ENCODE data around the gene VPS37C. TPM values are rescaled to one million over a fixed set of nuclear protein-coding genes. Genes with fewer than 3 reads are reported as not detected.
A peak's percentile ranks its signal among the peaks of the same experiment; 100 is the strongest.
"Not testable (repeated sequence)": the region's sequence is repeated elsewhere in the genome, so short reads cannot be mapped to it uniquely, and the experiment has no call there.

Gene VPS37C
- 18.3 TPM for polyA plus RNA-seq (2013, experiment 1 of 2)
- 15.0 TPM for polyA plus RNA-seq (2013, experiment 2 of 2)

GRCh38 chr11:61161190-61162091 is at the start of gene VPS37C:
Gene VPS37C, minus strand, starts transcription at chr11:61161426. Its CDS starts 22,597 bp downstream, at chr11:61138829.
- Histone ChIP-seq H3K36me3 (ENCODE audit: control insufficient read depth, insufficient read depth, low read length) (peaks cover 19% of the 10 kb centered on the region), H3K4me1 (ENCODE audit: control insufficient read depth, insufficient read depth, low read length, poor library complexity, severe bottlenecking) (peaks cover 15% of the 10 kb centered on the region), H3K9me3 (ENCODE audit: control insufficient read depth, low read length) (no peaks in the 10 kb centered on the region), H3K4me3 (ENCODE audit: extremely low read depth, insufficient read depth, low read length, poor library complexity, severe bottlenecking) (peak within 1 kb of the TSS; percentile 68), H3K27ac (ENCODE audit: low read depth, low read length, severe bottlenecking) (peak within 1 kb of the TSS; percentile 93)
- 0 to 1% methylated on average over 53 to 71 of the region's 85 CpGs for WGBS, 2 experiments (ENCODE audit: insufficient coverage in 2 of 2)

- H3K36me3 ChIP-seq (ENCODE audit: control insufficient read depth, insufficient read depth, low read length); H3K4me3 ChIP-seq (ENCODE audit: extremely low read depth, insufficient read depth, low read length, poor library complexity, severe bottlenecking); H3K4me1 ChIP-seq (ENCODE audit: control insufficient read depth, insufficient read depth, low read length, poor library complexity, severe bottlenecking); H3K27ac ChIP-seq (ENCODE audit: low read depth, low read length, severe bottlenecking); H3K9me3 ChIP-seq (ENCODE audit: control insufficient read depth, low read length): not testable (repeated sequence)
- WGBS, 2 experiments (ENCODE audit: insufficient coverage in 2 of 2) = no CpG with 5 or more reads among the region's 6 CpGs
Observed at GRCh38 chr11:61210629-61211028, 49.4 kb upstream of the VPS37C start.

GRCh38 chr11:61207636-61208310 is 46.5 kb upstream of the VPS37C start:
- not testable (repeated sequence) for H3K9me3 ChIP-seq (ENCODE audit: control insufficient read depth, low read length); H3K4me1 ChIP-seq (ENCODE audit: control insufficient read depth, insufficient read depth, low read length, poor library complexity, severe bottlenecking); H3K27ac ChIP-seq (ENCODE audit: low read depth, low read length, severe bottlenecking); H3K36me3 ChIP-seq (ENCODE audit: control insufficient read depth, insufficient read depth, low read length); H3K4me3 ChIP-seq (ENCODE audit: extremely low read depth, insufficient read depth, low read length, poor library complexity, severe bottlenecking)
- no CpG with 5 or more reads among the region's 9 CpGs for WGBS, 2 experiments (ENCODE audit: insufficient coverage in 2 of 2)

- whole genome bisulfite sequencing, 2 experiments (ENCODE audit: insufficient coverage in 2 of 2) = 77 to 83% methylated on average over 9 to 10 of the region's 14 CpGs
- H3K36me3 ChIP-seq (ENCODE audit: control insufficient read depth, insufficient read depth, low read length); H3K4me3 ChIP-seq (ENCODE audit: extremely low read depth, insufficient read depth, low read length, poor library complexity, severe bottlenecking); H3K27ac ChIP-seq (ENCODE audit: low read depth, low read length, severe bottlenecking); H3K9me3 ChIP-seq (ENCODE audit: control insufficient read depth, low read length); H3K4me1 ChIP-seq (ENCODE audit: control insufficient read depth, insufficient read depth, low read length, poor library complexity, severe bottlenecking): not testable (repeated sequence)
Observed at GRCh38 chr11:61204502-61205059, 43.4 kb upstream of the VPS37C start.

GRCh38 chr11:61203873-61204272 is 42.6 kb upstream of the VPS37C start:
- H3K4me1 ChIP-seq (ENCODE audit: control insufficient read depth, insufficient read depth, low read length, poor library complexity, severe bottlenecking); H3K4me3 ChIP-seq (ENCODE audit: extremely low read depth, insufficient read depth, low read length, poor library complexity, severe bottlenecking); H3K9me3 ChIP-seq (ENCODE audit: control insufficient read depth, low read length); H3K36me3 ChIP-seq (ENCODE audit: control insufficient read depth, insufficient read depth, low read length); H3K27ac ChIP-seq (ENCODE audit: low read depth, low read length, severe bottlenecking): not testable (repeated sequence)
- no CpG with 5 or more reads among the region's 5 CpGs for WGBS, 2 experiments (ENCODE audit: insufficient coverage in 2 of 2)

GRCh38 chr11:61202950-61203746 is 41.9 kb upstream of the VPS37C start, which contains the start of gene PGA3:
Gene PGA3, plus strand, starts transcription at chr11:61203515. Its CDS starts 50 bp downstream, at chr11:61203565.
- whole genome bisulfite sequencing, 2 experiments (ENCODE audit: insufficient coverage in 2 of 2) = 77 to 85% methylated on average over 3 to 9 of the region's 18 CpGs
- not testable (repeated sequence) for H3K27ac ChIP-seq (ENCODE audit: low read depth, low read length, severe bottlenecking); H3K36me3 ChIP-seq (ENCODE audit: control insufficient read depth, insufficient read depth, low read length); H3K4me1 ChIP-seq (ENCODE audit: control insufficient read depth, insufficient read depth, low read length, poor library complexity, severe bottlenecking); H3K9me3 ChIP-seq (ENCODE audit: control insufficient read depth, low read length); H3K4me3 ChIP-seq (ENCODE audit: extremely low read depth, insufficient read depth, low read length, poor library complexity, severe bottlenecking)

GRCh38 chr11:61201476-61201875 is 40.2 kb upstream of the VPS37C start:
- no peak overlapping the region for H3K4me3 ChIP-seq (ENCODE audit: extremely low read depth, insufficient read depth, low read length, poor library complexity, severe bottlenecking)
- 97 to 98% methylated on average over 10 to 12 of the region's 14 CpGs for WGBS, 2 experiments (ENCODE audit: insufficient coverage in 2 of 2)
- H3K4me1 ChIP-seq (ENCODE audit: control insufficient read depth, insufficient read depth, low read length, poor library complexity, severe bottlenecking) = no peaks in the 10 kb centered on the region
- H3K9me3 ChIP-seq (ENCODE audit: control insufficient read depth, low read length) = no peaks in the 10 kb centered on the region
- H3K27ac ChIP-seq (ENCODE audit: low read depth, low read length, severe bottlenecking) = no peak overlapping the region
- no peaks in the 10 kb centered on the region for H3K36me3 ChIP-seq (ENCODE audit: control insufficient read depth, insufficient read depth, low read length)

- Histone ChIP-seq H3K27ac (ENCODE audit: low read depth, low read length, severe bottlenecking) (no peak overlapping the region), H3K4me3 (ENCODE audit: extremely low read depth, insufficient read depth, low read length, poor library complexity, severe bottlenecking) (no peak overlapping the region), H3K4me1 (ENCODE audit: control insufficient read depth, insufficient read depth, low read length, poor library complexity, severe bottlenecking) (no peaks in the 10 kb centered on the region), H3K36me3 (ENCODE audit: control insufficient read depth, insufficient read depth, low read length) (no peaks in the 10 kb centered on the region), H3K9me3 (ENCODE audit: control insufficient read depth, low read length) (no peaks in the 10 kb centered on the region)
- WGBS, 2 experiments (ENCODE audit: insufficient coverage in 2 of 2) = 94 to 96% methylated on average over 2 to 3 of the region's 4 CpGs
Observed at GRCh38 chr11:61198948-61199523, 37.8 kb upstream of the VPS37C start.

- Histone ChIP-seq H3K4me3 (ENCODE audit: extremely low read depth, insufficient read depth, low read length, poor library complexity, severe bottlenecking) (no peak overlapping the region), H3K36me3 (ENCODE audit: control insufficient read depth, insufficient read depth, low read length) (no peaks in the 10 kb centered on the region), H3K27ac (ENCODE audit: low read depth, low read length, severe bottlenecking) (no peak overlapping the region), H3K4me1 (ENCODE audit: control insufficient read depth, insufficient read depth, low read length, poor library complexity, severe bottlenecking) (no peaks in the 10 kb centered on the region), H3K9me3 (ENCODE audit: control insufficient read depth, low read length) (no peaks in the 10 kb centered on the region)
- WGBS, 2 experiments (ENCODE audit: insufficient coverage in 2 of 2) = 75 to 81% methylated on average over 4 to 5 of the region's 6 CpGs
Observed at GRCh38 chr11:61198361-61198760, 37.1 kb upstream of the VPS37C start.

- no peak overlapping the region for H3K4me3 ChIP-seq (ENCODE audit: extremely low read depth, insufficient read depth, low read length, poor library complexity, severe bottlenecking)
- 91 to 93% methylated on average over 5 to 6 of the region's 7 CpGs for WGBS, 2 experiments (ENCODE audit: insufficient coverage in 2 of 2)
Observed at GRCh38 chr11:61195719-61196118, 34.5 kb upstream of the VPS37C start.

More at GRCh38 chr11:61195719-61196118, 34.5 kb upstream of the VPS37C start:
- Histone ChIP-seq H3K36me3 (ENCODE audit: control insufficient read depth, insufficient read depth, low read length) (no peaks in the 10 kb centered on the region), H3K9me3 (ENCODE audit: control insufficient read depth, low read length) (peaks cover 8% of the 10 kb centered on the region), H3K27ac (ENCODE audit: low read depth, low read length, severe bottlenecking) (no peak overlapping the region), H3K4me1 (ENCODE audit: control insufficient read depth, insufficient read depth, low read length, poor library complexity, severe bottlenecking) (no peaks in the 10 kb centered on the region)
